H1 (cell line): Measurements from ENCODE around the gene PEX26. TPM values are rescaled to one million over a fixed set of nuclear protein-coding genes. Genes with fewer than 3 reads are reported as not detected.

Source experiments
- CTCF ChIA-PET: fragments of 300-600 bp; sonication (Branson Sonifier 250); formaldehyde crosslinking; loops from one replicate; lab custom pipeline; 2021; ENCODE audit not compliant: partially characterized antibody; lab: Charles Lee
- POLR2A ChIA-PET: fragments of 300-600 bp; sonication (Branson Sonifier 250); formaldehyde crosslinking; loops from one replicate; lab custom pipeline; 2021; ENCODE audit warnings: inconsistent platforms; ENCODE audit not compliant: partially characterized antibody; lab: Charles Lee
- DNase-seq, 2 experiments: peaks; one replicate each; pipeline versions ENCODE4 v3.0.0 to v3.0.0-alpha.2; 2010 to 2022; ENCODE audit warnings: low spot score in 2 of 2, low read depth in 1 of 2, mixed read lengths in 1 of 2
- FAIRE-seq: peaks from 2 replicates; lab custom pipeline; 2011; peaks lifted over from hg19 to GRCh38; lab: Jason Lieb, UNC
- H2AFZ ChIP-seq: 2 replicates; pipeline ENCODE4 v1.8.1; 2012; ENCODE audit warnings: low read length, inconsistent platforms
- H2AK5ac ChIP-seq: 2 replicates; pipeline ENCODE4 v1.6.1; 2013; ENCODE audit warnings: low read depth, low read length
- H2BK120ac ChIP-seq: replicated peaks from 2 replicates; pipeline ENCODE3; 2013; ENCODE audit warnings: low read depth, low read length, inconsistent platforms
- H2BK12ac ChIP-seq: 2 replicates; pipeline ENCODE4 v1.6.1; 2013; ENCODE audit warnings: low read depth, low read length
- H2BK15ac ChIP-seq: 2 replicates; pipeline ENCODE4 v1.6.1; 2013; ENCODE audit warnings: low read length
- H2BK20ac ChIP-seq: 2 replicates; pipeline ENCODE4 v1.6.1; 2013; ENCODE audit warnings: low read length
- H2BK5ac ChIP-seq: 2 replicates; pipeline ENCODE4 v1.6.1; 2013; ENCODE audit warnings: low read depth, low read length
- H3K14ac ChIP-seq: 2 replicates; pipeline ENCODE4 v1.6.1; 2013; ENCODE audit warnings: inconsistent platforms; ENCODE audit not compliant: insufficient read length
- H3K18ac ChIP-seq: 2 replicates; pipeline ENCODE4 v1.6.1; 2013; ENCODE audit warnings: low read length; ENCODE audit errors: extremely low read depth
- H3K23ac ChIP-seq: 2 replicates; pipeline ENCODE4 v1.6.1; 2013; ENCODE audit warnings: inconsistent platforms; ENCODE audit not compliant: insufficient read length
- H3K23me2 ChIP-seq: 2 replicates; pipeline ENCODE4 v1.6.1; 2013; ENCODE audit warnings: low read depth, low read length
- H3K27ac ChIP-seq: 2 replicates; pipeline ENCODE4 v1.6.1; 2011; ENCODE audit warnings: low read depth, low read length, inconsistent platforms
- H3K27me3 ChIP-seq, 4 experiments: replicated peaks in 1 of 4; 1 replicate in 1 of 4; 2 replicates in 3 of 4; pipeline versions ENCODE4 v1.6.1 to v1.8.1; 2011 to 2013; ENCODE audit warnings: low read length in 3 of 4, mild to moderate bottlenecking in 3 of 4, inconsistent platforms in 2 of 4, mixed read lengths in 2 of 4, moderate library complexity in 1 of 4; ENCODE audit not compliant: control insufficient read depth in 3 of 4, insufficient read depth in 3 of 4; ENCODE audit errors: extremely low read depth in 1 of 4
- H3K36me3 ChIP-seq, 4 experiments: 2 replicates each; pipeline versions ENCODE4 v1.6.1 to v1.8.1; 2011 to 2013; ENCODE audit warnings: mild to moderate bottlenecking in 4 of 4, low read length in 3 of 4, moderate library complexity in 2 of 4, control low read depth in 1 of 4, inconsistent platforms in 1 of 4; ENCODE audit not compliant: insufficient read depth in 4 of 4, control insufficient read depth in 2 of 4
- H3K4ac ChIP-seq: replicated peaks from 2 replicates; pipeline ENCODE3; 2013; ENCODE audit warnings: low read length, low read depth, mixed read lengths, inconsistent platforms; ENCODE audit not compliant: insufficient read length
- H3K4me1 ChIP-seq, 4 experiments: replicated peaks in 1 of 4; 1 replicate in 1 of 4; 2 replicates in 3 of 4; pipeline versions ENCODE4 v1.6.1 to v1.8.1; 2011 to 2013; ENCODE audit warnings: low read length in 3 of 4, inconsistent platforms in 2 of 4, mixed read lengths in 1 of 4; ENCODE audit not compliant: insufficient read depth in 4 of 4, control insufficient read depth in 3 of 4
- H3K4me2 ChIP-seq, 2 experiments: 2 replicates each; pipeline versions ENCODE4 v1.6.1 to v1.8.1; 2011 to 2013; ENCODE audit warnings: low read depth in 2 of 2, low read length in 2 of 2, control low read depth in 1 of 2, inconsistent platforms in 1 of 2, mild to moderate bottlenecking in 1 of 2; ENCODE audit not compliant: insufficient read depth in 1 of 2
- H3K4me3 ChIP-seq, 4 experiments: fragments of 200-600, 300-600 bp in 1 of 4; sonication (generic), shearing (Covaris generic), sonication (Bioruptor Twin) in 1 of 4; 2 replicates each; pipeline versions ENCODE4 v1.5.1 to v1.8.1; 2011 to 2016; ENCODE audit warnings: low read length in 4 of 4, low read depth in 3 of 4, control low read depth in 2 of 4, inconsistent platforms in 2 of 4, mild to moderate bottlenecking in 2 of 4, mixed read lengths in 1 of 4, moderate library complexity in 1 of 4; ENCODE audit not compliant: insufficient read depth in 2 of 4; ENCODE audit errors: extremely low read depth in 1 of 4
- H3K56ac ChIP-seq: replicated peaks from 2 replicates; pipeline ENCODE3; 2013; ENCODE audit warnings: low read depth, mild to moderate bottlenecking, mixed read lengths, low read length, inconsistent platforms; ENCODE audit not compliant: insufficient read length
- H3K79me1 ChIP-seq: 2 replicates; pipeline ENCODE4 v1.6.1; 2013; ENCODE audit warnings: low read depth, low read length, control low read depth
- H3K79me2 ChIP-seq, 2 experiments: 2 replicates each; pipeline versions ENCODE4 v1.6.1 to v1.8.1; 2012 to 2013; ENCODE audit warnings: low read length in 2 of 2, mild to moderate bottlenecking in 2 of 2, inconsistent platforms in 1 of 2; ENCODE audit not compliant: insufficient read depth in 2 of 2, control insufficient read depth in 1 of 2
- H3K9ac ChIP-seq, 4 experiments: replicated peaks in 1 of 4; 1 replicate in 1 of 4; 2 replicates in 3 of 4; pipeline versions ENCODE4 v1.6.1 to v1.8.1; 2011 to 2013; ENCODE audit warnings: low read depth in 3 of 4, low read length in 3 of 4, control low read depth in 2 of 4, mild to moderate bottlenecking in 2 of 4, moderate library complexity in 2 of 4, inconsistent platforms in 1 of 4; ENCODE audit errors: extremely low read depth in 1 of 4
- H3K9me3 ChIP-seq, 2 experiments: 2 replicates each; pipeline versions ENCODE4 v1.6.1 to v1.8.1; 2012 to 2013; ENCODE audit warnings: mild to moderate bottlenecking in 2 of 2, moderate library complexity in 2 of 2, control low read depth in 1 of 2, inconsistent platforms in 1 of 2, low read depth in 1 of 2, low read length in 1 of 2, mixed read lengths in 1 of 2; ENCODE audit not compliant: insufficient read depth in 2 of 2
- H4K20me1 ChIP-seq, 2 experiments: replicated peaks in 1 of 2; 2 replicates each; pipeline versions ENCODE3 to v1.8.1; 2011 to 2013; ENCODE audit warnings: inconsistent platforms in 2 of 2, low read length in 2 of 2, mild to moderate bottlenecking in 1 of 2; ENCODE audit not compliant: insufficient read depth in 2 of 2, control insufficient read depth in 1 of 2
- H4K5ac ChIP-seq: 2 replicates; pipeline ENCODE4 v1.6.1; 2013; ENCODE audit warnings: low read length, low read depth, mixed read lengths, inconsistent platforms; ENCODE audit not compliant: insufficient read length
- H4K8ac ChIP-seq: 2 replicates; pipeline ENCODE4 v1.8.0; 2013; ENCODE audit warnings: mild to moderate bottlenecking, moderate library complexity, low read length, inconsistent platforms; ENCODE audit not compliant: insufficient read depth; ENCODE audit errors: extremely low read depth
- H4K91ac ChIP-seq: replicated peaks from 2 replicates; pipeline ENCODE3; 2013; ENCODE audit warnings: low read length, mixed read lengths, inconsistent platforms; ENCODE audit not compliant: insufficient read length
- BCL11A ChIP-seq, 2 experiments: IDR thresholded peaks; one replicate each; pipeline ENCODE4 v1.6.1; 2011; ENCODE audit warnings: low read depth in 2 of 2, low read length in 2 of 2, mild to moderate bottlenecking in 2 of 2
- E2F6 ChIP-seq: IDR thresholded peaks from 2 replicates; pipeline ENCODE4 v1.6.1; 2012; ENCODE audit warnings: inconsistent platforms
- JUN ChIP-seq: IDR thresholded peaks from 2 replicates; pipeline ENCODE4 v1.6.1; 2011; ENCODE audit warnings: low read depth, mild to moderate bottlenecking, improper control_type of control experiment, low read length
- MAX ChIP-seq: IDR thresholded peaks from 2 replicates; pipeline ENCODE4 v1.6.1; 2012; ENCODE audit warnings: inconsistent platforms
- POLR2A ChIP-seq, 2 experiments: IDR thresholded peaks; 1 replicate in 1 of 2; 2 replicates in 1 of 2; pipeline ENCODE4 v1.6.1; 2011; ENCODE audit warnings: low read depth in 2 of 2, low read length in 2 of 2, mild to moderate bottlenecking in 2 of 2; ENCODE audit errors: control extremely low read depth in 1 of 2
- RXRA ChIP-seq: IDR thresholded peaks from 2 replicates; pipeline ENCODE4 v1.6.1; 2011; ENCODE audit warnings: low read depth, mild to moderate bottlenecking, low read length, moderate library complexity; ENCODE audit not compliant: insufficient read depth
- SP2 ChIP-seq: IDR thresholded peaks from 2 replicates; pipeline ENCODE4 v1.6.1; 2012; ENCODE audit warnings: mild to moderate bottlenecking, low read length, inconsistent platforms
- WGBS, 2 experiments: shearing (Covaris generic) in 1 of 2; methylation state at CpG; one replicate each; pipeline versions ENCODE4 v1.1.6 to v1.1.7; 2013 to 2015; ENCODE audit warnings: low lambda C conversion rate in 2 of 2, mixed read lengths in 2 of 2, inconsistent platforms in 1 of 2, low coverage in 1 of 2, missing lambda C conversion rate in 1 of 2; ENCODE audit not compliant: insufficient replicate concordance in 2 of 2, insufficient coverage in 1 of 2, insufficient read length in 1 of 2; ENCODE audit errors: extremely low coverage in 1 of 2, missing lambda C conversion rate in 1 of 2; 5-methylcytosine and 5-hydroxymethylcytosine counted together
- polyA plus RNA-seq, 7 experiments: library from polyadenylated mRNA; depleted of rRNA in 3 of 7; stranded (reverse) in 5 of 7; unstranded in 2 of 7; fragments of >200 nt in 5 of 7; fragments of 200-250 nt in 2 of 7; gene quantifications; 1 replicate in 5 of 7; 2 replicates in 1 of 7; 4 replicates in 1 of 7; pipeline versions ENCODE4 v1.2.1 to v1.2.3, GENCODE V29; 2011 to 2013; ENCODE audit warnings: missing spikeins in 2 of 7, mixed read lengths in 2 of 7
- total RNA-seq: library from RNA; stranded (reverse); fragmentation: NEBNext Ultra II Directional; extraction: Animal tissue kit (Norgen Biotek cat#: 25700); gene quantifications from 2 replicates; pipeline ENCODE4 v1.2.1, GENCODE V29; 2021

Gene PEX26
- total and polyA plus RNA-seq, 2 of the 8 experiments (the other 6 are each of a cell fraction or from before 2014, with no cell fraction given) = 33.1 to 49.0 TPM

- Histone ChIP-seq H3K4me3 (no peak overlapping the region), H3K27ac (no peak overlapping the region), H3K4me1 (no peaks in the 10 kb centered on the region), H3K9me3 (no peaks in the 10 kb centered on the region), H3K18ac (no peak overlapping the region), H2BK120ac (no peak overlapping the region), H3K23ac (no peak overlapping the region), H3K36me3 (no peaks in the 10 kb centered on the region), H4K8ac (no peak overlapping the region; the same call in 1 of the 2 replicates), H3K9ac (no peak overlapping the region), H2BK15ac (no peak overlapping the region), H2BK20ac (no peak overlapping the region), H4K5ac (no peak overlapping the region), H3K23me2 (no peaks in the 10 kb centered on the region), H3K79me2 (no peaks in the 10 kb centered on the region), H2AK5ac (no peak overlapping the region), H4K91ac (no peak overlapping the region), H3K4me2 (no peak overlapping the region), H3K79me1 (no peaks in the 10 kb centered on the region), H2BK12ac (no peak overlapping the region), H2AFZ (no peak overlapping the region; the same call in 1 of the 2 replicates), H4K20me1 (no peaks in the 10 kb centered on the region), H2BK5ac (no peak overlapping the region), H3K56ac (no peak overlapping the region), H3K4ac (no peak overlapping the region), H3K27me3 (no peaks in the 10 kb centered on the region; a peak in 1 of 7 replicates), H3K14ac (no peak overlapping the region)
- FAIRE-seq (no peak), DNase-seq (no peak)
- POLR2A ChIA-PET = no interaction called here
- 83% methylated on average over 27 of the region's 29 CpGs; no CpG with 5 or more reads in 1 of the 2 experiments for WGBS, 2 experiments
- CTCF ChIA-PET = interaction anchor here (0.6 to 1.3 kb wide), 5 partner anchors 8 to 153 kb away, joined by 3 to 5 read pairs (median 3); no protein-coding TSS in a partner anchor
- TF ChIP-seq JUN (no peak), E2F6 (no peak), SP2 (no peak), BCL11A (IDR thresholded peaks at IDR 0.05; ENCODE audit: low read depth in 2 of 2, low read length in 2 of 2) (no peak), POLR2A (IDR thresholded peaks at IDR 0.05; ENCODE audit: control extremely low read depth in 1 of 2, low read depth in 2 of 2, low read length in 2 of 2) (no peak), RXRA (no peak), MAX (no peak)
Measured at GRCh38 chr22:18048441-18048898, 29.3 kb upstream of the PEX26 start.
